ENCODE results near the gene SLC24A3. TPM values are rescaled to one million over a fixed set of nuclear protein-coding genes. Genes with fewer than 3 reads are reported as not detected.

SLC24A3 gene
- total RNA-seq, 4 donors from 2014 or later: 12.9 to 49.8 (median 27.6) TPM

DNA sequence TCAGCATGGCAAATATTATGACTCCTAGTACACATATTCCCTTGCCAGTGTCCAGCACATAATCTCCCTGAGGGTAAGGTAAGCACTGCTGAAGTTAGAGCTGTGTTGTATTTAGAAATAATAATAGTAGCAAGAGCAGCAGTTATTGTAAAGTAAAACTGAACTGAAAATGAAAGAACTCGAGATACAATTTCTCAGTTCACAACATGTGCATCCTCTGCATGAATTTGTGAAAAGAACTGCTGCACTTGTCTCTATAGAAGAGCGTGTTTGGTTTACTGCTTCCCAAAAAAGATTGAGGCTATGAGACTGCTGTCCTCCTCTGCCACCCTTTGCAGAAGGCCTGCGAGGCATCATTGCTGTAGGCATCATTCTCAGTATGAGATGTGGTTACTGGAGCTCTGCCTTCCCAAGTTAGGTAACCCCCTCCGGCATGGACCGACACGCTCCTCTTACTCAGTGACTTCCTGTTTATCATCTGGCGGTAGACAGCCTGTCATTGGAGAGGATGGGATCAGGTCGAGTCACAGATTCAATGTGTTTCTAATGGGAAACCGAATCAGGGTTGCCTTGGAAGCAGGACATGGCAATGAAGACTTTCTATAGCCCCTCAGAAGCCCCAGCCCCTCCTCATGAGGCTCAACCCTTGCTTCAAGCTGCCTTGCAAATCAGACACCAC is 48.1 kb downstream of the SLC24A3 start:
- DNase-seq: no peak
- H3K4me1 ChIP-seq: no peaks in the 10 kb centered on the region
- H3K4me3 ChIP-seq: no peak overlapping the region
- no peaks in the 10 kb centered on the region for H3K9me3 ChIP-seq
- no peaks in the 10 kb centered on the region for H3K36me3 ChIP-seq
- H3K27me3 ChIP-seq: no peaks in the 10 kb centered on the region
- TF ChIP-seq POLR2A (IDR thresholded peaks at IDR 0.05): no peak
- TF ChIP-seq, protein P1, sequence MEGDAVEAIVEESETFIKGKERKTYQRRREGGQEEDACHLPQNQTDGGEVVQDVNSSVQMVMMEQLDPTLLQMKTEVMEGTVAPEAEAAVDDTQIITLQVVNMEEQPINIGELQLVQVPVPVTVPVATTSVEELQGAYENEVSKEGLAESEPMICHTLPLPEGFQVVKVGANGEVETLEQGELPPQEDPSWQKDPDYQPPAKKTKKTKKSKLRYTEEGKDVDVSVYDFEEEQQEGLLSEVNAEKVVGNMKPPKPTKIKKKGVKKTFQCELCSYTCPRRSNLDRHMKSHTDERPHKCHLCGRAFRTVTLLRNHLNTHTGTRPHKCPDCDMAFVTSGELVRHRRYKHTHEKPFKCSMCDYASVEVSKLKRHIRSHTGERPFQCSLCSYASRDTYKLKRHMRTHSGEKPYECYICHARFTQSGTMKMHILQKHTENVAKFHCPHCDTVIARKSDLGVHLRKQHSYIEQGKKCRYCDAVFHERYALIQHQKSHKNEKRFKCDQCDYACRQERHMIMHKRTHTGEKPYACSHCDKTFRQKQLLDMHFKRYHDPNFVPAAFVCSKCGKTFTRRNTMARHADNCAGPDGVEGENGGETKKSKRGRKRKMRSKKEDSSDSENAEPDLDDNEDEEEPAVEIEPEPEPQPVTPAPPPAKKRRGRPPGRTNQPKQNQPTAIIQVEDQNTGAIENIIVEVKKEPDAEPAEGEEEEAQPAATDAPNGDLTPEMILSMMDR (IDR thresholded peaks at IDR 0.05): no peak
- no peak overlapping the region for H3K27ac ChIP-seq
- intact Hi-C loops (cut with DNase I; ENCODE audit: low total_unique reads): no loop called here

DNA sequence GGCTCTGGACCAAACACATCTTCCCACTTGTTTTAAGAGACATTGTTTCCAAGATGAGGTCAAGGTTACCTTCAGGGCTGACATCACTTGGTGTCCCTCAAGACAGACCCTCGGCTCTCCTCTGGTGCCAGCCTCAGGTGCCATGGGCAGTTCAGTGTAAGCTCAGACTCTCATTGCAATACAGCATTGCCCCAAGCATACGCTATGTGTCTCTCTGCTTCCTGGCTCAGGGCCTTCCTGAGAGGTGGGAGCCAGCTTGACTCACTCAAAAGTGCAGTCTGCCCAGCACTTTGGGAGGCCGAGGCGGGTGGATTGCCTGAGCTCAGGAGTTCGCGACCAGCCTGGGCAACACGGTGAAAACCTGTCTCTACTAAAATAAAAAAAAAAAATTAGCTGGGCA is 51.7 kb downstream of the SLC24A3 start:
- Histone ChIP-seq H3K4me3 (no peak overlapping the region), H3K4me1 (no peaks in the 10 kb centered on the region), H3K9me3 (no peaks in the 10 kb centered on the region), H3K36me3 (no peaks in the 10 kb centered on the region), H3K27me3 (no peaks in the 10 kb centered on the region), H3K27ac (no peak overlapping the region)
- DNase-seq: no peak
- intact Hi-C loops (cut with DNase I; ENCODE audit: low total_unique reads): no loop called here
- TF ChIP-seq, protein P1 (IDR thresholded peaks at IDR 0.05): no peak
- TF ChIP-seq POLR2A (IDR thresholded peaks at IDR 0.05): no peak

DNA sequence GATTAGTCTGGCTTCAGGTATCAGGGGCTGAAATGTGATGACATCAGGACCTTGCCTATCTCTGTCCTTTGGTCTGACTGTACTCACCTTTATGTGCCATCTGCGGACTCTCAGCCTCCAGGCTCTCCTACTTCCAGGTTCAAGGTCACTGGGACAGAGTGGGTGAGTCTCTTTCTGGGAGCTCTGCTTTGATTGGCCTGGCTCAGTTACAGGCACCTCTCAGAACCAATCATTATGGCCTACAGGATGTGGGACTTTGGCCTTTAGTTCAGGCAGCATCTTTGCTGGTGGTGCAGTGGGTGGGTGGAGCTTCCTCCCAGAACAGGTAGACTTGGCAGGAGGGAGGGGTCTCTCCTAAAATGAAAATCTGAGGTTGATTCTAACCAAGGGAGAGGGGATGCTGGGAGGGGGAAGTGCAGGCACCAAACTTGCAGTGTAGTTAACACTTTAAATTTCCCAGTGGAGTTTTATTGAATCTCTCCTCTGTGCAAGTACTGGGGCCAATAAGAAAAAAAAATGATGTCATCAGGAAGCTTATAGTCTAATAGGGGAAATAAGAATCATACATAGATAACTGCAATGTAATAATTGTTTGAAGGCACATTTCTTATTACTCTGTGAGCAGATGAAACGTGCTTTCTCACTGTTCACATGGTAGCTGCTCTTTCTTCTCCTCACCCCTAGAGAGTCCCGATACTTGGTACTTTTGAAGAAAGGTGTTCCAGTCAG is 53.4 kb downstream of the SLC24A3 start:
- no peak overlapping the region for H3K27ac ChIP-seq
- no peaks in the 10 kb centered on the region for H3K4me1 ChIP-seq
- intact Hi-C loops (cut with DNase I; ENCODE audit: low total_unique reads): no loop called here
- no peaks in the 10 kb centered on the region for H3K27me3 ChIP-seq
- DNase-seq: no peak
- no peaks in the 10 kb centered on the region for H3K9me3 ChIP-seq
- TF ChIP-seq, protein P1 (IDR thresholded peaks at IDR 0.05): no peak
- TF ChIP-seq POLR2A (IDR thresholded peaks at IDR 0.05): no peak
- no peak overlapping the region for H3K4me3 ChIP-seq
- H3K36me3 ChIP-seq: no peaks in the 10 kb centered on the region

DNA sequence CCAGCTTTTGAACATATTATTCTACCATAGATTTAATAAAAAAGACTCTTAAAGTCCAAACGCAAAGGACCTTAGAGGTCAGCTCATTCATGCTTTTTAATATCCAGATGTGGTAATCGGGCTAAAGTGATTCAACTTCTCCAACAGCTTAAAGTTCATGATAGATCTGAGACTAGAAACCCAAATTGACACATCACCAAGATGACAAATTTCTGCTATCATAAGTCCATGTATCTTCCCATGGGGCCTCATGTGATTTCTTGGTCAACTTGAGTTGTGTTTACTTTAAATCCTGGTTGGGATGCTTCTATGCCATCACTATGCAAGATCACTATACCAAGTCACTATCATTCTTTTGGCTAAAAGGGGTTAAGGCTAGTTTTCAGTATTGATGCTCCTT is 56.0 kb downstream of the SLC24A3 start:
- Histone ChIP-seq H3K36me3 (no peaks in the 10 kb centered on the region), H3K4me3 (no peak overlapping the region), H3K9me3 (no peaks in the 10 kb centered on the region), H3K27ac (no peak overlapping the region), H3K27me3 (no peaks in the 10 kb centered on the region), H3K4me1 (no peaks in the 10 kb centered on the region)
- intact Hi-C loops (cut with DNase I; ENCODE audit: low total_unique reads): no loop called here
- no peak for TF ChIP-seq POLR2A (IDR thresholded peaks at IDR 0.05)
- TF ChIP-seq, protein P1 (IDR thresholded peaks at IDR 0.05): no peak
- DNase-seq: no peak

DNA sequence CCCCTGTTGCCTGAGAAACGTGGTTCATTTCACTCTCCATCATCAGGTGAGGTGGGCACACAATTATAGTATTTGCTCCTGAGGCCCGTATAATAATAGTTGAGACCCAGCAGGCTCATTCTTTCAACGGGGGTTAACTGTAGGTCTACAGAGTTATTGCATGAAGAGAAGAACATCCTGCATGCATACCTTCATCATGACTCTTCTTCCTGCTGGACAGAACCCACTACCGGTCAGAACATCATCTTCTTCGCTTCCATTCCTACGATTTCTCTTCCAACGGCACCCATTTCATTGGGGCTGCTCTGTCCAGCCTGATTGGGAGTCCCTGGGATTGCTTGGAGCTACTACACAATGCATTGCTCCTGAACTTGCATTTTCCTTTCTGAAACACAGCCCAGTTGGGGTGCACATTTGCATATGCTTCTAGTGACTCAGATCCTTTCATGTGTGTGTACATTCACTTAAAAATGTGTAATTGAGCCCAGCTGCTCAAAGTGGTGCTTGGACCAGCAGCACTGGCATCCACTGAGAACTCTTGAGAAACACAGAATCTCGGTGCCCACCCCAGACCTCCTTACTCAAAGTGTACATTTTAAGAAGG is 57.4 kb downstream of the SLC24A3 start:
- H3K4me1 ChIP-seq: peaks cover under 1 to 3% of the 10 kb centered on the region in 2 donors
- H3K27ac ChIP-seq: no peak overlapping the region
- no peaks in the 10 kb centered on the region for H3K27me3 ChIP-seq
- intact Hi-C loops (cut with DNase I; ENCODE audit: low total_unique reads): no loop called here
- no peaks in the 10 kb centered on the region for H3K36me3 ChIP-seq
- H3K4me3 ChIP-seq: no peak overlapping the region
- DNase-seq: no peak
- TF ChIP-seq POLR2A (IDR thresholded peaks at IDR 0.05): no peak
- TF ChIP-seq, protein P1 (IDR thresholded peaks at IDR 0.05): no peak
- no peaks in the 10 kb centered on the region for H3K9me3 ChIP-seq
